ENCODE data around the gene FASN. TPM values are rescaled to one million over a fixed set of nuclear protein-coding genes. Genes with fewer than 3 reads are reported as not detected.
"Not testable (repeated sequence)": the region's sequence is repeated elsewhere in the genome, so short reads cannot be mapped to it uniquely, and the experiment has no call there.

Gene FASN
- total RNA-seq (100 to 1,000 TPM; 288 to 550 TPM), polyA plus RNA-seq (ENCODE audit: insufficient read length in 6 of 6) (10 to 100 TPM; 18.0 to 63.8 (median 36.0) TPM)
- long read RNA-seq, donor 1, partial matches to known transcripts = 8 of 10 reads
- long read RNA-seq, donor 1, other reads (novel, unspliced or antisense) = 0 of 10 reads
- long read RNA-seq, donor 2, partial matches to known transcripts = 11 of 14 reads
- long read RNA-seq, donor 2, other reads (novel, unspliced or antisense) = 0 of 14 reads
- long read RNA-seq, donor 3, partial matches to known transcripts = 0 of 1 reads
- long read RNA-seq, donor 3, other reads (novel, unspliced or antisense) = 0 of 1 reads
- long read RNA-seq, donor 4, partial matches to known transcripts = 0 of 6 reads
- long read RNA-seq, donor 4, other reads (novel, unspliced or antisense) = 6 of 6 reads
- long read RNA-seq, donor 5, partial matches to known transcripts = 6 of 9 reads
- long read RNA-seq, donor 5, other reads (novel, unspliced or antisense) = 0 of 9 reads
- long read RNA-seq, donor 6, partial matches to known transcripts = 0 of 1 reads
- long read RNA-seq, donor 6, other reads (novel, unspliced or antisense) = 0 of 1 reads
- long read RNA-seq, donor 7, partial matches to known transcripts = 0 of 1 reads
- long read RNA-seq, donor 7, other reads (novel, unspliced or antisense) = 0 of 1 reads
- long read RNA-seq, donor 8, partial matches to known transcripts = 17 of 20 reads
- long read RNA-seq, donor 8, other reads (novel, unspliced or antisense) = 0 of 20 reads
- long read RNA-seq, donor 9 = 0 reads
- long read RNA-seq, donor 10, partial matches to known transcripts = 4 of 12 reads
- long read RNA-seq, donor 10, other reads (novel, unspliced or antisense) = 7 of 12 reads
- long read RNA-seq, donor 11 = 0 reads
- long read RNA-seq, donor 12, partial matches to known transcripts = 5 of 7 reads
- long read RNA-seq, donor 12, other reads (novel, unspliced or antisense) = 0 of 7 reads

DNA sequence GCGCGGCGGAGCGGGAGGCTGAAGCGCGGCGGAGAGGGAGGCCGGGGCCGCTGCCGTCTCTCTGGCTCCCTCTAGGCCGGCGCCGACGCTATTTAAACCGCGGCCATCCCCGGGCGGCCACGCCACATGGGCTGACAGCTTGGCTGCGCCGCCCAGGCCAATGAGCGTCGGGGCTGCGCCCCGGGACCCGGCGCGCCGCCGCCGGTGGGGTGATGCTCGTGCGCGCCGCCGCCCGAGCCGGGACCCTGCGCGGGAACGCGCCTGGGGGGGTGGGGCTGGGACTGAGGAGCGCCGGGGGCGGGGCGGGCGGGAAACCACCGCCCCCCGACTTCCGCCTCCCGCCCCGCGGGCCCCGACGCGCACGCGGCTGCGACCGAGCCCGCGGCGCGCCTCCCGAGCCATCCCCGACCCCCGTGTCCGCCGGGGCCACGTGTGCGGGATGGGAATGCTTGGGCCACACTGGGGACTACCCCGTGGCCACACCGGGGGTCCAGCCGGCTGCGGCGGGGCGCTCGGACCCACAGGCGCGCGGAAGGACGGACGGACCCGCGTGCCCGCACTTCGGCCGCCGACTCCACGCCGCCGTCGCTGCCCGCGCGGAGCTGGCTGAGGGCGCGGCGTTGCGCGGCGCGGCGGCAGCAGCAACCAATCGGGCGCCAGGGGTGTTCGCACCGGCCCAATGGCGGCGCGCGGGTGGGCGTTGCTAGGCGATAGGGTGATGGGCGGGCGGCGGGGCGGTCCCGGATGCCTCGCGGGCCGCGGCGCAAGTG, at the start of gene FASN:
FASN (minus strand) TSS at position 68 of the 770 bp plus-strand sequence. CDS start 1,791 bp downstream, outside the sequence.
- H3K4me1 ChIP-seq = peaks cover 18 to 60% of the 10 kb centered on the region in 2 donors
- H3K27me3 ChIP-seq = no peaks in the 10 kb centered on the region
- H3K36me3 ChIP-seq = peaks cover 1 to 29% of the 10 kb centered on the region in 2 donors
- H3K4me3 ChIP-seq = peak within 1 kb of the TSS; percentile 80 to 90
- peak; percentile 92 to 97 (median 96) for DNase-seq
- ATAC-seq = peak; percentile 79
- H3K9me3 ChIP-seq = no peaks in the 10 kb centered on the region
- no peak for TF ChIP-seq CTCF (IDR thresholded peaks at IDR 0.05)
- H3K27ac ChIP-seq = peak within 1 kb of the TSS; percentile 91 to 92
- intact Hi-C loops (cut with DNase I) = no loop called here

GRCh38 chr17:82146663-82147654, 48.9 kb upstream of the FASN start:
- peaks cover 0 to 6% of the 10 kb centered on the region in 2 donors for H3K36me3 ChIP-seq
- no peak overlapping the region for H3K27ac ChIP-seq
- DNase-seq (no peak), ATAC-seq (no peak)
- H3K9me3 ChIP-seq = no peaks in the 10 kb centered on the region
- intact Hi-C loops (cut with DNase I) = no loop called here
- no peaks in the 10 kb centered on the region for H3K27me3 ChIP-seq
- no peak for TF ChIP-seq CTCF (IDR thresholded peaks at IDR 0.05)
- H3K4me3 ChIP-seq = no peak overlapping the region
- H3K4me1 ChIP-seq = no peaks in the 10 kb centered on the region

DNA sequence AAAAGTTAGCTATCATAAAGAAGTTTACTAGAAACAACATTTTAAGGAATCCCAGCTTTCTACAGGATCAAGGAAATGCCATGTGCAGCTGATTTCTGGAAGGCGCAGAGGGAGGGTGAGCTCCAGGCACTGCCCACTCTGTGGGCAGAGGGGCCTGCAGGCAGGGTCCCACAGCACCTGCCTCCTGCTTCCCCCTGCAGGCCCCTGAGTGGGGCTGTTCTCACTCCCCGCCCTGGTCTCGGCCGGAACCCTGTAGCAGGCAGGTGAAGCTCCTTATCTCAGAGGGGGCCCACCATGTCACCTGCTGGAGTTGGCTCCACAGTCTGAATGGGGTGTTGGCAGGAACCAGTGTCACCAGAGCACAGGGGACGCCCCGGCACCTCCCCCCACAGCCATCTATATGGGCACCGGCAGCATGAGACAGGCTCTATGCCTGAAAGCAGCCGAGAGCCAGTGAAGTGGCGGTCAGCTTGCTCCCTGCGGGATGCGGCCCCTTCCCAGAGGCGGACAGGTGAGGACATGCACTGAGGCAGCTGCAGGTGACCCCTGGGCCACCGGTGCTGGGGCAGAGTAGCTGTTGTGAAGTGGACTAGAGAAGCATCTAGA, 47.6 kb upstream of the FASN start:
- peaks cover 0 to 6% of the 10 kb centered on the region in 2 donors for H3K36me3 ChIP-seq
- no peak overlapping the region for H3K27ac ChIP-seq
- H3K27me3 ChIP-seq = no peaks in the 10 kb centered on the region
- H3K9me3 ChIP-seq = no peaks in the 10 kb centered on the region
- intact Hi-C loops (cut with DNase I) = no loop called here
- no peak for TF ChIP-seq CTCF (IDR thresholded peaks at IDR 0.05)
- no peaks in the 10 kb centered on the region for H3K4me1 ChIP-seq
- no peak overlapping the region for H3K4me3 ChIP-seq
- peak in 1 of 4 donors; percentile 34 for DNase-seq
- ATAC-seq = no peak

- TF ChIP-seq CTCF (IDR thresholded peaks at IDR 0.05) = no peak
- Histone ChIP-seq H3K4me3 (no peak overlapping the region), H3K4me1 (no peaks in the 10 kb centered on the region), H3K9me3 (no peaks in the 10 kb centered on the region), H3K27ac (no peak overlapping the region), H3K36me3 (peaks cover 0 to 6% of the 10 kb centered on the region in 2 donors), H3K27me3 (no peaks in the 10 kb centered on the region)
- DNase-seq (no peak), ATAC-seq (no peak)
- intact Hi-C loops (cut with DNase I) = no loop called here
Measured at GRCh38 chr17:82143333-82143732, 45.3 kb upstream of the FASN start.

GRCh38 chr17:82139961-82140360, 41.9 kb upstream of the FASN start:
- H3K36me3 ChIP-seq; H3K27me3 ChIP-seq; ATAC-seq; H3K4me1 ChIP-seq; H3K27ac ChIP-seq; H3K9me3 ChIP-seq; intact Hi-C loops (cut with DNase I); H3K4me3 ChIP-seq: not testable (repeated sequence)
- DNase-seq = peak in 1 of 4 donors; percentile 28

All from left lung (tissue), 14 donors.